ENCODE measurements around the gene TUBGCP6.

Gene TUBGCP6

DNA sequence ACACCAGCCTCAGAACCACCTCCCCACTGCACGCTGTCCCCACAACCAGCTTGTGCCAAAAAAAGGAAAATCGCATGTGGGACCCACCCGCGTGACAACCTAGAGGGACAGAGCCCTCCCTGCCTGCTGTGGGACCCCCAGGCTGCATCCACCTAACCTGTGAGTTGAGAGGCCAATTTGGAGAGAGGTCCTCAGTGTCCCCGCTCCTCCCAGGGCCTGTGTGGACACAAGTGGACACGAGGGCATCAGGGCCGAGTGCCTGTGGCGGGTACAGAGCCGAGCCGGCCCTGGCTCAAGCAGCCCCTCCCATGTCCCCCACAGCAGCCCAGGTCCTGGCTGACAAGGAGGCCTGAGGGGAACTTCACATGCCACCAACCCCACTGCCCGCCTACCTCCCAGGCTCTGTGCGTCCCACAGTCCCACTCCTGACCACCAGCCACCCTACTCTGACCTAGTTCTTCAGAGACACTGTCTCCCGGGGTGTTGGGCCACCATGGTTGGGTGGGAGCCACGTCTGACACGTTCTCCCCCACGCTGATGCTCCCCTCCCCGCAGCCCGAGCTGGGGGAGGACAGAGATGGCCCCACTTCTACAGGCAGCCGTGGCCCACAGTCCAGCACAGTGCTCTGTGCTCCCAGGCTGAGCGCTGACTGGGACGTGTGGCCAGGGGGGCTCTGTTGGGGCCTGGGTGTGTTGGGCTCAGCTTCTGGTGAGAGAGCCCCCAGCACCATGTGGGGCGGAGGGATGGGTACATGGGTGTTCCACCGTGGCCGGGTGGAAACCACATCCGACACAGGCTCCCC, 24.8 kb downstream of the TUBGCP6 start:
- no peaks in the 10 kb centered on the region for H4K20me1 ChIP-seq (ENCODE audit: insufficient read depth, low read length, poor library complexity, severe bottlenecking)
- no peak overlapping the region for H3K9ac ChIP-seq (ENCODE audit: low read depth, low read length, poor library complexity, severe bottlenecking)

DNA sequence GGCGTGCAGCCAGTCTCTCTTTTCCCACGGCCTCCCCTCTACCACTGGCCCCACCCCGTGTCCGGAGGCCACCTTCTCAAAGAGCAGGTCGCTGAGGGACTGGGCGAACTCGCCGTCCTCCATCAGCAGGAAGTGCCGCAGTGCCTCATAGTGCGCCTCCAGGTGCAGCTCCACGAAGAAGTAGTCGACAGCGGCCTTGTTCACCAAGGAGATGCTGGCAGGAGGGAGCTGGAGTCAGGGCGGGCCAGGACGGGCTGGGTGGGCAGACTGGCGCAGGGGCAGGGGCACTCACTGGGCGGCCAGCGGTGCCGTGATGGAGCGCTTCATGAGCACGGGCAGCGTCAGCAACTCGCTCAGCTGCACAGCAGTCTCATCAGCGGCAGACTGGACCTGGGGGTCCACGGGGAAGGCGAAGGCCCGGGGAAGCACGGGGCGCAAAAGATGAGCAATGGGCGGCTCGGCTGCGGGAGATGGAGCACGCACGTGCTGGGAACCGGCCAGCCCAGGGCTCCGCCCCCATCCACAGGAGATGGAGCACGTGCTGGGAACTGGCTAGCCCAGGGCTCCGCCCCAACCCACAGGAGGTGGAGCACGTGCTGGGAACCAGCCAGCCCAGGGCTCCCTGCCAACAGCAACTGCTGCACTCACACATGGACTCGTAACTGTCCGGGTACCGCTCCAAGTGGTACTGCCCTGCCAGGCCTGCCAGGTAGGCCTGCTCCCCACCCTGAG, 25.7 kb downstream of the TUBGCP6 start:
- Histone ChIP-seq H3K4me1 (ENCODE audit: insufficient read depth, low read length, poor library complexity, severe bottlenecking) (no peaks in the 10 kb centered on the region), H3F3A (ENCODE audit: low read depth) (no peaks in the 10 kb centered on the region), H3K9me3 (ENCODE audit: insufficient read depth, low read depth, low read length) (no peaks in the 10 kb centered on the region), H2AFZ (ENCODE audit: low read length) (no peak overlapping the region), H3K79me2 (ENCODE audit: insufficient read depth, low read length) (no peaks in the 10 kb centered on the region), H3K36me3 (ENCODE audit: insufficient read depth, low read length) (peaks cover 75% of the 10 kb centered on the region; the same call in 1 of the 2 replicates), H4K20me1 (ENCODE audit: insufficient read depth, low read length, poor library complexity, severe bottlenecking) (no peaks in the 10 kb centered on the region), H3K4me2 (ENCODE audit: low read depth, low read length, poor library complexity, severe bottlenecking) (no peak overlapping the region), H3K9ac (ENCODE audit: low read depth, low read length, poor library complexity, severe bottlenecking) (no peak overlapping the region), H3K4me3 (ENCODE audit: low read length, poor library complexity, severe bottlenecking) (no peak overlapping the region), H3K27me3 (ENCODE audit: insufficient read depth, low read length, poor library complexity, severe bottlenecking) (no peaks in the 10 kb centered on the region), H3K9me2 (replicated peaks; ENCODE audit: low read depth, low read length) (no peaks in the 10 kb centered on the region)
- no peak for TF ChIP-seq EZH2phosphoT487 (IDR thresholded peaks at IDR 0.05; ENCODE audit: borderline replicate concordance)
- TF ChIP-seq, protein P1, sequence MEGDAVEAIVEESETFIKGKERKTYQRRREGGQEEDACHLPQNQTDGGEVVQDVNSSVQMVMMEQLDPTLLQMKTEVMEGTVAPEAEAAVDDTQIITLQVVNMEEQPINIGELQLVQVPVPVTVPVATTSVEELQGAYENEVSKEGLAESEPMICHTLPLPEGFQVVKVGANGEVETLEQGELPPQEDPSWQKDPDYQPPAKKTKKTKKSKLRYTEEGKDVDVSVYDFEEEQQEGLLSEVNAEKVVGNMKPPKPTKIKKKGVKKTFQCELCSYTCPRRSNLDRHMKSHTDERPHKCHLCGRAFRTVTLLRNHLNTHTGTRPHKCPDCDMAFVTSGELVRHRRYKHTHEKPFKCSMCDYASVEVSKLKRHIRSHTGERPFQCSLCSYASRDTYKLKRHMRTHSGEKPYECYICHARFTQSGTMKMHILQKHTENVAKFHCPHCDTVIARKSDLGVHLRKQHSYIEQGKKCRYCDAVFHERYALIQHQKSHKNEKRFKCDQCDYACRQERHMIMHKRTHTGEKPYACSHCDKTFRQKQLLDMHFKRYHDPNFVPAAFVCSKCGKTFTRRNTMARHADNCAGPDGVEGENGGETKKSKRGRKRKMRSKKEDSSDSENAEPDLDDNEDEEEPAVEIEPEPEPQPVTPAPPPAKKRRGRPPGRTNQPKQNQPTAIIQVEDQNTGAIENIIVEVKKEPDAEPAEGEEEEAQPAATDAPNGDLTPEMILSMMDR (conservative IDR thresholded peaks at IDR 0.05; ENCODE audit: low read length): no peak

More for the DNA sequence above, 24.8 kb downstream of the TUBGCP6 start:
- H3K36me3 ChIP-seq (ENCODE audit: insufficient read depth, low read length): peaks cover 78% of the 10 kb centered on the region; the same call in 1 of the 2 replicates
- H3K4me1 ChIP-seq (ENCODE audit: insufficient read depth, low read length, poor library complexity, severe bottlenecking): no peaks in the 10 kb centered on the region
- H3K4me2 ChIP-seq (ENCODE audit: low read depth, low read length, poor library complexity, severe bottlenecking): no peak overlapping the region
- no peaks in the 10 kb centered on the region for H3K27me3 ChIP-seq (ENCODE audit: insufficient read depth, low read length, poor library complexity, severe bottlenecking)
- no peaks in the 10 kb centered on the region for H3K79me2 ChIP-seq (ENCODE audit: insufficient read depth, low read length)
- H3K9me3 ChIP-seq (ENCODE audit: insufficient read depth, low read depth, low read length): no peaks in the 10 kb centered on the region
- no peaks in the 10 kb centered on the region for H3F3A ChIP-seq (ENCODE audit: low read depth)
- H3K4me3 ChIP-seq (ENCODE audit: low read length, poor library complexity, severe bottlenecking): no peak overlapping the region
- TF ChIP-seq, protein P1 (conservative IDR thresholded peaks at IDR 0.05; ENCODE audit: low read length): no peak
- TF ChIP-seq EZH2phosphoT487 (IDR thresholded peaks at IDR 0.05; ENCODE audit: borderline replicate concordance): no peak
- no peaks in the 10 kb centered on the region for H3K9me2 ChIP-seq (replicated peaks; ENCODE audit: low read depth, low read length)
- no peak overlapping the region for H2AFZ ChIP-seq (ENCODE audit: low read length)

DNA sequence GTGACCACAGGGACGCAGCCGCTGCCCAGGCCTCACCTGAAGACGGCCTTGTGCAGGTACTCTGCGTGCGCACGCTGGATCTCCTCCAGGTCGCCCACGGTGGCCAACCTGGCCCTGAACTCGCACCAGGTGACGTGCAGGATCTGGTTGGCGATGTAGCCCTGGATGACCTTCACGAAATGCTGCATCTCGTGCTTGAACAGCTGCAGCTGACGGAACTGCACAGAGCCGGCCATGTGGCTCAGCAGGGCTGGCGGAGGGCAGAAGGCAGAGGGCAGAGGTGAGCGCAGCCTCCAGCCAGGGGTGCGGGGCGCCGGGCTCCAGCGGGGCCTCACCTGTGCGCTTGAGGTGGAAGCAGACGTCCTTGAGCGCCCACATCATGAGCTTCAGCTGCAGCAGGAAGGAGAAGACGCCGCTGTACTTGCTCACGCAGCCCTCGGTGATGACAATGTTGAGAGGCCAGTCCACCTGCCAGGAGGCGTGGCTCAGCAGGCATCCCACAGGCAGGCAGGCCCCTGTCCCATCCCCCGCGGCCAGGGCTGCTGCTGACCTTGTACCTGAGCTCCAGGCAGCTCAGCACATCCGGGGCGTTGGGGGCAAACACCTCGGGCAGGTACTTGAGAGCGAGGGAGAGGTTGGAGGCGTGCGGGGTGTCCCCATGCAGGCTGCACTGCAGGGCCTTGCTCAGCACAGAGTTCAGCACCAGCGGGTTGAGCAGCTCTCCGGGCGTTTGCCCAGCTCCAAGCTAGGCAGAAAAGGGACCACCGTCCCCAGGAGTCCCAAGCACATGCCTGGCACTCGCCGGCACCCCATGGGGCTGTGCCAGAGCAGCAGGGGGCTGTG, 26.4 kb downstream of the TUBGCP6 start:
- no peak overlapping the region for H3K9ac ChIP-seq (ENCODE audit: low read depth, low read length, poor library complexity, severe bottlenecking)
- H3K27me3 ChIP-seq (ENCODE audit: insufficient read depth, low read length, poor library complexity, severe bottlenecking): no peaks in the 10 kb centered on the region
- TF ChIP-seq EZH2phosphoT487 (IDR thresholded peaks at IDR 0.05; ENCODE audit: borderline replicate concordance): no peak
- TF ChIP-seq, protein P1 (conservative IDR thresholded peaks at IDR 0.05; ENCODE audit: low read length): no peak
- H3K4me2 ChIP-seq (ENCODE audit: low read depth, low read length, poor library complexity, severe bottlenecking): no peak overlapping the region
- no peaks in the 10 kb centered on the region for H3K9me3 ChIP-seq (ENCODE audit: insufficient read depth, low read depth, low read length)
- H3K4me3 ChIP-seq (ENCODE audit: low read length, poor library complexity, severe bottlenecking): no peak overlapping the region
- no peaks in the 10 kb centered on the region for H3K79me2 ChIP-seq (ENCODE audit: insufficient read depth, low read length)
- H3F3A ChIP-seq (ENCODE audit: low read depth): no peaks in the 10 kb centered on the region
- H4K20me1 ChIP-seq (ENCODE audit: insufficient read depth, low read length, poor library complexity, severe bottlenecking): no peaks in the 10 kb centered on the region
- no peaks in the 10 kb centered on the region for H3K9me2 ChIP-seq (replicated peaks; ENCODE audit: low read depth, low read length)
- H2AFZ ChIP-seq (ENCODE audit: low read length): no peak overlapping the region
- peaks cover 72% of the 10 kb centered on the region; the same call in 1 of the 2 replicates for H3K36me3 ChIP-seq (ENCODE audit: insufficient read depth, low read length)
- H3K4me1 ChIP-seq (ENCODE audit: insufficient read depth, low read length, poor library complexity, severe bottlenecking): no peaks in the 10 kb centered on the region
